ENCODE results near the gene SF3A2. TPM values are rescaled to one million over a fixed set of nuclear protein-coding genes. Genes with fewer than 3 reads are reported as not detected.

SF3A2 gene
- total RNA-seq, 1 experiment from 2014 or later = 44.9 TPM

- 0 out of 2 replicates have a peak, but pooled peaks cover 3% of the 10 kb centered on the region for H3K4me1 ChIP-seq (replicated peaks)
- H3K4me3 ChIP-seq = no peak overlapping the region
- DNase-seq (ENCODE audit: low read depth in 1 of 2, low spot score in 2 of 2) = no peak
- H3K27me3 ChIP-seq (replicated peaks) = no peaks in the 10 kb centered on the region
- H3K27ac ChIP-seq = no peak overlapping the region
- H3K9me3 ChIP-seq (replicated peaks) = no peaks in the 10 kb centered on the region
- peaks cover 17% of the 10 kb centered on the region for H3K36me3 ChIP-seq
These were observed 16.8 kb downstream of the SF3A2 start for GRCh38 chr19:2253106-2254063.

- no peaks in the 10 kb centered on the region for H3K27me3 ChIP-seq (replicated peaks)
- no peak for DNase-seq (ENCODE audit: low read depth in 1 of 2, low spot score in 2 of 2)
- no peak overlapping the region for H3K4me3 ChIP-seq
- H3K36me3 ChIP-seq = peaks cover 9% of the 10 kb centered on the region
- H3K9me3 ChIP-seq (replicated peaks) = no peaks in the 10 kb centered on the region
- H3K4me1 ChIP-seq (replicated peaks) = 0 out of 2 replicates have a peak, but pooled peaks cover 3% of the 10 kb centered on the region
- H3K27ac ChIP-seq = no peak overlapping the region
These were observed 17.6 kb downstream of the SF3A2 start for GRCh38 chr19:2254064-2254872.

GRCh38 chr19:2255112-2255845 is 18.7 kb downstream of the SF3A2 start:
- H3K4me1 ChIP-seq (replicated peaks) = peaks cover 6% of the 10 kb centered on the region; the same call in 1 of the 2 replicates
- H3K9me3 ChIP-seq (replicated peaks) = no peaks in the 10 kb centered on the region
- H3K36me3 ChIP-seq = no peaks in the 10 kb centered on the region; the same call in 1 of the 2 replicates
- no peaks in the 10 kb centered on the region for H3K27me3 ChIP-seq (replicated peaks)
- DNase-seq (ENCODE audit: low read depth in 1 of 2, low spot score in 2 of 2) = no peak
- H3K4me3 ChIP-seq = no peak overlapping the region
- no peak overlapping the region for H3K27ac ChIP-seq

GRCh38 chr19:2255982-2256685 is 19.5 kb downstream of the SF3A2 start, which contains the start of gene JSRP1:
Gene JSRP1 (minus strand): TSS chr19:2256417. CDS start chr19:2255314, 1,103 bp downstream.
- Histone ChIP-seq H3K4me1 (replicated peaks) (peaks cover 9% of the 10 kb centered on the region; the same call in 1 of the 2 replicates), H3K27me3 (replicated peaks) (no peaks in the 10 kb centered on the region), H3K9me3 (replicated peaks) (no peaks in the 10 kb centered on the region), H3K27ac (no peak within 1 kb of the TSS), H3K36me3 (no peaks in the 10 kb centered on the region), H3K4me3 (no peak within 1 kb of the TSS)
- peak in 1 of 2 experiments; percentile 45 for DNase-seq (ENCODE audit: low read depth in 1 of 2, low spot score in 2 of 2)

- Histone ChIP-seq H3K4me1 (replicated peaks) (peaks cover 9% of the 10 kb centered on the region; the same call in 1 of the 2 replicates), H3K4me3 (no peak overlapping the region), H3K27ac (no peak overlapping the region), H3K27me3 (replicated peaks) (no peaks in the 10 kb centered on the region), H3K36me3 (no peaks in the 10 kb centered on the region), H3K9me3 (replicated peaks) (no peaks in the 10 kb centered on the region)
- no peak for DNase-seq (ENCODE audit: low read depth in 1 of 2, low spot score in 2 of 2)
These were observed 22.7 kb downstream of the SF3A2 start for GRCh38 chr19:2259336-2259735.

GRCh38 chr19:2260341-2260805 is 23.7 kb downstream of the SF3A2 start:
- Histone ChIP-seq H3K36me3 (no peaks in the 10 kb centered on the region), H3K27me3 (replicated peaks) (no peaks in the 10 kb centered on the region), H3K4me1 (replicated peaks) (peaks cover 9% of the 10 kb centered on the region; the same call in 1 of the 2 replicates), H3K4me3 (no peak overlapping the region), H3K27ac (no peak overlapping the region), H3K9me3 (replicated peaks) (no peaks in the 10 kb centered on the region)
- no peak for DNase-seq (ENCODE audit: low read depth in 1 of 2, low spot score in 2 of 2)

- no peak for DNase-seq (ENCODE audit: low read depth in 1 of 2, low spot score in 2 of 2)
- Histone ChIP-seq H3K27ac (no peak overlapping the region), H3K4me1 (replicated peaks) (peaks cover 9% of the 10 kb centered on the region), H3K4me3 (no peak overlapping the region), H3K9me3 (replicated peaks) (no peaks in the 10 kb centered on the region), H3K36me3 (no peaks in the 10 kb centered on the region), H3K27me3 (replicated peaks) (no peaks in the 10 kb centered on the region)
These were observed 25.0 kb downstream of the SF3A2 start for GRCh38 chr19:2261438-2262172.

GRCh38 chr19:2266183-2266993 is 29.8 kb downstream of the SF3A2 start:
- no peak overlapping the region for H3K27ac ChIP-seq
- H3K4me1 ChIP-seq (replicated peaks) = peaks cover 13% of the 10 kb centered on the region
- H3K9me3 ChIP-seq (replicated peaks) = no peaks in the 10 kb centered on the region
- H3K4me3 ChIP-seq = no peak overlapping the region
- no peaks in the 10 kb centered on the region for H3K27me3 ChIP-seq (replicated peaks)
- no peak for DNase-seq (ENCODE audit: low read depth in 1 of 2, low spot score in 2 of 2)
- peaks cover 20% of the 10 kb centered on the region for H3K36me3 ChIP-seq

GRCh38 chr19:2268480-2268830 is 31.8 kb downstream of the SF3A2 start:
- Histone ChIP-seq H3K4me1 (replicated peaks) (peaks cover 26% of the 10 kb centered on the region), H3K27me3 (replicated peaks) (no peaks in the 10 kb centered on the region), H3K9me3 (replicated peaks) (no peaks in the 10 kb centered on the region), H3K27ac (no peak overlapping the region), H3K36me3 (peaks cover 41% of the 10 kb centered on the region), H3K4me3 (no peak overlapping the region)
- no peak for DNase-seq (ENCODE audit: low read depth in 1 of 2, low spot score in 2 of 2)

GRCh38 chr19:2268861-2269243 is 32.2 kb downstream of the SF3A2 start:
- Histone ChIP-seq H3K27ac (no peak overlapping the region), H3K4me3 (peak overlapping the region; percentile 92), H3K9me3 (replicated peaks) (no peaks in the 10 kb centered on the region), H3K27me3 (replicated peaks) (no peaks in the 10 kb centered on the region), H3K36me3 (peaks cover 45% of the 10 kb centered on the region), H3K4me1 (replicated peaks) (peaks cover 28% of the 10 kb centered on the region)
- no peak for DNase-seq (ENCODE audit: low read depth in 1 of 2, low spot score in 2 of 2)

GRCh38 chr19:2269244-2270156 is 32.9 kb downstream of the SF3A2 start:
- Histone ChIP-seq H3K36me3 (peaks cover 51% of the 10 kb centered on the region), H3K27me3 (replicated peaks) (no peaks in the 10 kb centered on the region), H3K4me1 (replicated peaks) (peaks cover 33% of the 10 kb centered on the region), H3K9me3 (replicated peaks) (no peaks in the 10 kb centered on the region), H3K27ac (peak overlapping the region; percentile 78), H3K4me3 (peak overlapping the region; percentile 92)
- peak; percentile 98 to 99 for DNase-seq (ENCODE audit: low read depth in 1 of 2, low spot score in 2 of 2)

All from SJSA1 (cell line).